Lower leg skin (tissue), 4 donors: Measurements from ENCODE around the gene GALK2. TPM values are rescaled to one million over a fixed set of nuclear protein-coding genes. Genes with fewer than 3 reads are reported as not detected.

Source experiments
- DNase-seq, 2 donors: peaks; one replicate each; pipeline ENCODE4 v3.0.0-alpha.2; 2019; ENCODE audit warnings: low spot score in 2 of 2
- H3K4me3 ChIP-seq: fragments of 200-600 bp; sonication (generic); 2 replicates; pipeline ENCODE4 v1.5.1; 2017; ENCODE audit warnings: mild to moderate bottlenecking, low read depth; ENCODE audit not compliant: poor library complexity, severe bottlenecking
- POLR2A ChIP-seq, 2 donors: fragments of 450-650 bp; IDR thresholded peaks; one replicate each; pipeline ENCODE4 v1.6.1; 2016 to 2017; ENCODE audit warnings: antibody characterized with exemption in 2 of 2, mild to moderate bottlenecking in 1 of 2, moderate library complexity in 1 of 2
- WGBS, 2 donors: methylation state at CpG; one replicate each; pipeline ENCODE4 v1.1.5; 2018; 5-methylcytosine and 5-hydroxymethylcytosine counted together
- intact Hi-C: fragments of 100-400 bp; cut with DNase I; formaldehyde crosslinking; loops from one replicate; pipeline ENCODE4 v1.15.0; 2023; ENCODE audit warnings: low total_unique reads
- total RNA-seq, 4 donors: library from RNA; depleted of rRNA; stranded (reverse); fragments of >200 nt; gene quantifications; one replicate each; pipeline ENCODE4 v1.1.0, GENCODE V29; 2016
- TF ChIP-seq, protein P1 (sequence below), 3 donors: fragments of 450-650 bp; IDR thresholded peaks; one replicate each; pipeline ENCODE4 v1.5.1; 2016; ENCODE audit warnings: antibody characterized with exemption in 3 of 3, mild to moderate bottlenecking in 3 of 3, moderate library complexity in 2 of 3

Gene GALK2
- 10 to 100 TPM; 20.7 to 35.4 (median 27.8) TPM for total RNA-seq

DNA sequence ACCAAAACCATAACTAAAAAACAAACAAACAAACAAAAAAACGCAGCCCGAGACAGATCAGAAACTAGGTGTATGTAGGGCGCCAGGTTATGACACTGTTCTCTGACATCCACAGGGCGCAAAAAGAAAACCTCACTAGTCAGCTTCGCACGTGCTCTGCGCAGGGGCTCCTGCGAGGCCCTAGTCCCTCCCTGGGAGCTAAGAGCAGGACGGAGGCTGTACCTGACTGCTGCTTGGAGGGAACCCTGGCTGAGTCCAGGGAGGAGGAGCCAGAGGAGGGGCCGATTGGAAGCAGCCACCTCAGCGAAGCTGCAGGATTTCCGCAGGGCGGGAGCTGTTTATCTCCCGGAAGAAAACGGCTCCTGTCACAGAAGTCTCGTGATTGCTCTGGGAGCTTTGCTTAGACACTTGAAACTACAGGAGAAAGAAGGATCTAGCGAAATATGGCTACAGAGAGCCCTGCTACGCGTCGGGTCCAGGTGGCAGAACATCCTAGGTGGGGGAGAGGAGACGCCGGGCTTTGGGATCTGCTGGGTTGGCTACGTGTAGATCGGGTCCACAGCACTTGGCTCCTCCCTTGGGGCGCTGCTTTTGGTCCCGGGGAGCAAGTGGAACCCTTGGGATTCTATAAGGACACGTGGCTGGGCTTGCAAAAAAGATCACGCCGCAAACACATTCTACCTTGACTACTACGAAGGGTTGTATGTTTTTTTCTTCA is at the start of gene GALK2:
Gene GALK2, plus strand, starts transcription at position 368 of the 718 bp plus-strand sequence. Its CDS starts 76 bp downstream, at position 444.
- DNase-seq = peak; percentile 93 to 98
- peak within 1 kb of the TSS; percentile 45 for H3K4me3 ChIP-seq
- whole genome bisulfite sequencing, 2 donors = 2 to 6% methylated on average over 30 of the region's 30 CpGs
- intact Hi-C loops = no loop called here
- TF ChIP-seq, protein P1, sequence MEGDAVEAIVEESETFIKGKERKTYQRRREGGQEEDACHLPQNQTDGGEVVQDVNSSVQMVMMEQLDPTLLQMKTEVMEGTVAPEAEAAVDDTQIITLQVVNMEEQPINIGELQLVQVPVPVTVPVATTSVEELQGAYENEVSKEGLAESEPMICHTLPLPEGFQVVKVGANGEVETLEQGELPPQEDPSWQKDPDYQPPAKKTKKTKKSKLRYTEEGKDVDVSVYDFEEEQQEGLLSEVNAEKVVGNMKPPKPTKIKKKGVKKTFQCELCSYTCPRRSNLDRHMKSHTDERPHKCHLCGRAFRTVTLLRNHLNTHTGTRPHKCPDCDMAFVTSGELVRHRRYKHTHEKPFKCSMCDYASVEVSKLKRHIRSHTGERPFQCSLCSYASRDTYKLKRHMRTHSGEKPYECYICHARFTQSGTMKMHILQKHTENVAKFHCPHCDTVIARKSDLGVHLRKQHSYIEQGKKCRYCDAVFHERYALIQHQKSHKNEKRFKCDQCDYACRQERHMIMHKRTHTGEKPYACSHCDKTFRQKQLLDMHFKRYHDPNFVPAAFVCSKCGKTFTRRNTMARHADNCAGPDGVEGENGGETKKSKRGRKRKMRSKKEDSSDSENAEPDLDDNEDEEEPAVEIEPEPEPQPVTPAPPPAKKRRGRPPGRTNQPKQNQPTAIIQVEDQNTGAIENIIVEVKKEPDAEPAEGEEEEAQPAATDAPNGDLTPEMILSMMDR (IDR thresholded peaks at IDR 0.05) = no peak
- peak in 1 of 2 donors; percentile 14 for TF ChIP-seq POLR2A (IDR thresholded peaks at IDR 0.05)

DNA sequence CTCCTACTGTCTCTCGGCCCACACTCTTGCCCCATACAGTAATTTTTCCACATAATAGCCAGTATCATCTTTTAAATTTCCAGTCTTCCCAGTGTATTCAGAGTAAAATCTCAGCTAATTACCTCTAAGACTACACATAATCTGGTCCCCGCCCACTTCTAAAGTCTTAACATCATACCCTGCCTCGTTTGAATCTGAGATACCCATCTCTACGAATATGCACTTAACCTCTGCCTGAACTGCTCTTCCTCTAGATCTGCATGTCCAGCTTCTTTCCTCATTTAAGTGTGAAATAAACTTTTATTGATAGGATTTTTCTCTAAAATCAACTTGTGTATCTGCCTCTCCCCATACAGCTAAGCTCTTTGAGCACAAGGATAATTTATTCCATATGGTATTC is 49.2 kb upstream of the GALK2 start:
- intact Hi-C loops = loop anchor here (2.0 kb wide), 1 partner anchor 56 kb away; no protein-coding TSS in a partner anchor
- H3K4me3 ChIP-seq = no peak overlapping the region
- WGBS, 2 donors = 71 to 75% methylated on average over 4 of the region's 4 CpGs
- TF ChIP-seq, protein P1 (IDR thresholded peaks at IDR 0.05) = no peak
- TF ChIP-seq POLR2A (IDR thresholded peaks at IDR 0.05) = no peak
- no peak for DNase-seq

GRCh38 chr15:49121901-49122300 is 48.1 kb upstream of the GALK2 start:
- TF ChIP-seq, protein P1 (IDR thresholded peaks at IDR 0.05) = no peak
- no peak for TF ChIP-seq POLR2A (IDR thresholded peaks at IDR 0.05)
- intact Hi-C loops = loop anchor here (2.0 kb wide), 1 partner anchor 55 kb away; no protein-coding TSS in a partner anchor
- WGBS, 2 donors = 92 to 95% methylated on average over 1 of the region's 1 CpG
- DNase-seq = no peak
- H3K4me3 ChIP-seq = no peak overlapping the region

DNA sequence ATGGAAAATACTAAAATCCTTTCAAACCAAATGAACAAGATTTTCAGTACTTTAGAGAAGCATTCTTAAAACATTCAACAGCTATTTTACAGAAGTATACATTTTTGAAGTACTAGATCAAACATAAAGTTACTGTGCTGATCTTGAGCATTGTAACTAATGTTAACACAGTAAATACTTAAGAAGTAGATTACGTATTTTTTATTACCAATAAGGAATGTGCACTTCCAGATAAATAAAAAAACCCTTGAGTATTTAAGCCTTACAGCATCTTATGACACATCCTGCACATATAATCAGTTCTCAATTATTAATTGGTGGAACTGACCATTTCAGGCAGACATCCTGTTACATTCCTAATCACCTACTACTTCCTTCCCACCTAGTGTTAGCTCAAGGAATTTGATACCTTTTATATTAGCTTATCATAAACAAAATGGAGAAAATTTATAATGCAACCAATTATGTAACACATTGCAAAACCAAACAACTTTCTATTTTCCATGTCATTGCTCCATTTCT is 47.4 kb upstream of the GALK2 start:
- no peak for TF ChIP-seq POLR2A (IDR thresholded peaks at IDR 0.05)
- TF ChIP-seq, protein P1 (IDR thresholded peaks at IDR 0.05) = no peak
- no peak for DNase-seq
- intact Hi-C loops = no loop called here
- no peak overlapping the region for H3K4me3 ChIP-seq
- 72 to 77% methylated on average over 1 of the region's 1 CpG for WGBS, 2 donors

- TF ChIP-seq, protein P1 (IDR thresholded peaks at IDR 0.05) = no peak
- TF ChIP-seq POLR2A (IDR thresholded peaks at IDR 0.05) = no peak
- H3K4me3 ChIP-seq = no peak overlapping the region
- DNase-seq = no peak
- WGBS, 2 donors = 60 to 86% methylated on average over 2 of the region's 2 CpGs
- intact Hi-C loops = no loop called here
These were observed 45.7 kb upstream of the GALK2 start for GRCh38 chr15:49124371-49124770.
